ENCODE measurements around the gene ZSCAN22. TPM values are rescaled to one million over a fixed set of nuclear protein-coding genes. Genes with fewer than 3 reads are reported as not detected.

Gene ZSCAN22
- total RNA-seq, 1 experiment from 2014 or later, result 4.3 TPM

DNA sequence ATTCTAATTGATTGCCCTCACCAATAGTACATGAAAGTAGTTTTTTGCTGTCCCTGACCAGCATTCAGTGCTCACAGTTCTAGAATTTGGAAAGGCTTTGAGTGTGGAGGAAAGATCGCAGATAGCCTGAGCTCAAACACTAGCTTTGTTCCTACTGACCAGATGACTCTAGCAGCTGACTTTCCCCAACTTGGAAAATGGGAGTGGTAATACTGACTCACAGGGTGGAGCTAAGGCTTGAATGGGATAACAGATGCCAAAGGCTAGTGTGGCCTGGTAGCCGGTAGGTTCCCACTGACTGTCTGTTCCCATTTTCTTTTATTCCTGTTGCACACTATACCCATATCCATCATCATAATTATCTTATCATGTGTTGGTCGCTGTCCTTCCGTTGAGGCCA is 3.7 kb downstream of the ZSCAN22 start:
- Mint-ChIP-seq H3K4me1 (ENCODE audit: low read depth, unreplicated experiment) (peaks cover 5% of the 10 kb centered on the region), H3K27me3 (ENCODE audit: insufficient read depth, unreplicated experiment) (no peaks in the 10 kb centered on the region), H3K9me3 (ENCODE audit: unreplicated experiment) (no peaks in the 10 kb centered on the region), H3K36me3 (ENCODE audit: insufficient read depth, unreplicated experiment) (no peaks in the 10 kb centered on the region), H3K4me3 (ENCODE audit: unreplicated experiment) (no peak overlapping the region), H3K27ac (ENCODE audit: unreplicated experiment) (no peak overlapping the region)
- H3K4me3 ChIP-seq (ENCODE audit: low read depth, low read length), result no peak overlapping the region
- H3K27me3 ChIP-seq (replicated peaks; ENCODE audit: control insufficient read depth, insufficient read depth, low read length), result no peaks in the 10 kb centered on the region
- H3K9me3 ChIP-seq, result no peaks in the 10 kb centered on the region
- CTCF ChIA-PET, result no interaction called here
- H3K4me1 ChIP-seq, result peaks cover 4% of the 10 kb centered on the region; the same call in 1 of the 2 replicates
- TF ChIP-seq, protein P1, sequence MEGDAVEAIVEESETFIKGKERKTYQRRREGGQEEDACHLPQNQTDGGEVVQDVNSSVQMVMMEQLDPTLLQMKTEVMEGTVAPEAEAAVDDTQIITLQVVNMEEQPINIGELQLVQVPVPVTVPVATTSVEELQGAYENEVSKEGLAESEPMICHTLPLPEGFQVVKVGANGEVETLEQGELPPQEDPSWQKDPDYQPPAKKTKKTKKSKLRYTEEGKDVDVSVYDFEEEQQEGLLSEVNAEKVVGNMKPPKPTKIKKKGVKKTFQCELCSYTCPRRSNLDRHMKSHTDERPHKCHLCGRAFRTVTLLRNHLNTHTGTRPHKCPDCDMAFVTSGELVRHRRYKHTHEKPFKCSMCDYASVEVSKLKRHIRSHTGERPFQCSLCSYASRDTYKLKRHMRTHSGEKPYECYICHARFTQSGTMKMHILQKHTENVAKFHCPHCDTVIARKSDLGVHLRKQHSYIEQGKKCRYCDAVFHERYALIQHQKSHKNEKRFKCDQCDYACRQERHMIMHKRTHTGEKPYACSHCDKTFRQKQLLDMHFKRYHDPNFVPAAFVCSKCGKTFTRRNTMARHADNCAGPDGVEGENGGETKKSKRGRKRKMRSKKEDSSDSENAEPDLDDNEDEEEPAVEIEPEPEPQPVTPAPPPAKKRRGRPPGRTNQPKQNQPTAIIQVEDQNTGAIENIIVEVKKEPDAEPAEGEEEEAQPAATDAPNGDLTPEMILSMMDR (IDR thresholded peaks at IDR 0.05; ENCODE audit: insufficient read depth in 1 of 2, low read depth in 1 of 2, low read length in 1 of 2, severe bottlenecking in 1 of 2, unreplicated experiment in 1 of 2), result no peak
- H3K36me3 ChIP-seq (ENCODE audit: control insufficient read depth, insufficient read depth, low read length), result no peaks in the 10 kb centered on the region
- no peak for DNase-seq
- POLR2A ChIA-PET, result interaction anchor here (0.5 kb wide), 1 partner anchor 21 kb away, joined by 4 read pairs; no protein-coding TSS in a partner anchor
- no TSS peak for BruUV-seq (replicated peaks)
- intact Hi-C loops (cut with micrococcal nuclease; ENCODE audit: unreplicated experiment), result no loop called here

DNA sequence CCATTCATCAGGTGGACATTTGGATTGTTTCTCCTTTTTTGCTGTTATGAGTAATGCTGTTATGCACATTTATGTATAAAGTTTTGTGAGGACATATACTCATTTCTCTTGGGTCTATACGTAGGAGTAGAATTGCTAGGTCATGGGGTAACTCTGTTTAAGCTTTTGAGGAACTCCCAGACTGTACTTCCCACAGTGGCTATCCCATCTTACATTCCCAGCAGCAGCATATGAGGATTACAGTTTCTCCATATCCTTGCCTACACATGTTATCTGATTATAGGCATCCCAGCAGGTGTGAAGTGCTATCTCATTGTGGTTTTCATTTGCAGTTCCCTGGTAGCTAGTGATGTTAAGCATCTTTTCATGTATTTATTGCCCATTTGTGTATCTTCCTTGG is 5.9 kb downstream of the ZSCAN22 start:
- Mint-ChIP-seq H3K27ac (ENCODE audit: unreplicated experiment) (no peak overlapping the region), H3K36me3 (ENCODE audit: insufficient read depth, unreplicated experiment) (no peaks in the 10 kb centered on the region), H3K27me3 (ENCODE audit: insufficient read depth, unreplicated experiment) (no peaks in the 10 kb centered on the region), H3K4me3 (ENCODE audit: unreplicated experiment) (no peak overlapping the region), H3K9me3 (ENCODE audit: unreplicated experiment) (no peaks in the 10 kb centered on the region), H3K4me1 (ENCODE audit: low read depth, unreplicated experiment) (peaks cover 5% of the 10 kb centered on the region)
- intact Hi-C loops (cut with micrococcal nuclease; ENCODE audit: unreplicated experiment), result no loop called here
- CTCF ChIA-PET, result no interaction called here
- POLR2A ChIA-PET, result no interaction called here
- no peaks in the 10 kb centered on the region for H3K4me1 ChIP-seq
- TF ChIP-seq, protein P1 (IDR thresholded peaks at IDR 0.05; ENCODE audit: insufficient read depth in 1 of 2, low read depth in 1 of 2, low read length in 1 of 2, severe bottlenecking in 1 of 2, unreplicated experiment in 1 of 2), result no peak
- BruUV-seq (replicated peaks), result no TSS peak
- no peaks in the 10 kb centered on the region for H3K27me3 ChIP-seq (replicated peaks; ENCODE audit: control insufficient read depth, insufficient read depth, low read length)
- no peak for DNase-seq
- no peaks in the 10 kb centered on the region; the same call in 1 of the 2 replicates for H3K36me3 ChIP-seq (ENCODE audit: control insufficient read depth, insufficient read depth, low read length)
- no peaks in the 10 kb centered on the region for H3K9me3 ChIP-seq
- H3K4me3 ChIP-seq (ENCODE audit: low read depth, low read length), result no peak overlapping the region

- Mint-ChIP-seq H3K27me3 (ENCODE audit: insufficient read depth, unreplicated experiment) (no peaks in the 10 kb centered on the region), H3K4me1 (ENCODE audit: low read depth, unreplicated experiment) (no peaks in the 10 kb centered on the region), H3K36me3 (ENCODE audit: insufficient read depth, unreplicated experiment) (no peaks in the 10 kb centered on the region)
Measured at GRCh38 chr19:58334691-58335249, 8.0 kb downstream of the ZSCAN22 start.

More at GRCh38 chr19:58334691-58335249, 8.0 kb downstream of the ZSCAN22 start:
- H3K4me3 ChIP-seq (ENCODE audit: low read depth, low read length), result no peak overlapping the region
- no peaks in the 10 kb centered on the region; the same call in 1 of the 2 replicates for H3K36me3 ChIP-seq (ENCODE audit: control insufficient read depth, insufficient read depth, low read length)
- no peaks in the 10 kb centered on the region for H3K9me3 ChIP-seq
- no peaks in the 10 kb centered on the region for H3K27me3 ChIP-seq (replicated peaks; ENCODE audit: control insufficient read depth, insufficient read depth, low read length)
- ChIA-PET CTCF (no interaction called here), POLR2A (no interaction called here)
- Mint-ChIP-seq H3K9me3 (ENCODE audit: unreplicated experiment) (no peaks in the 10 kb centered on the region), H3K27ac (ENCODE audit: unreplicated experiment) (no peak overlapping the region), H3K4me3 (ENCODE audit: unreplicated experiment) (no peak overlapping the region)
- no peaks in the 10 kb centered on the region for H3K4me1 ChIP-seq
- no peak for DNase-seq
- TF ChIP-seq, protein P1 (IDR thresholded peaks at IDR 0.05; ENCODE audit: insufficient read depth in 1 of 2, low read depth in 1 of 2, low read length in 1 of 2, severe bottlenecking in 1 of 2, unreplicated experiment in 1 of 2), result no peak
- BruUV-seq (replicated peaks), result no TSS peak
- intact Hi-C loops (cut with micrococcal nuclease; ENCODE audit: unreplicated experiment), result no loop called here

All from Caco-2 (cell line).